ENCODE data around the gene TMEM187.

- TF ChIP-seq TEAD4 (IDR thresholded peaks at IDR 0.05) (no peak), EP300 (IDR thresholded peaks at IDR 0.05; ENCODE audit: borderline replicate concordance) (no peak), EGR1 (IDR thresholded peaks at IDR 0.05) (no peak), CREB1 (IDR thresholded peaks at IDR 0.05; ENCODE audit: low read depth) (no peak), NFIC (IDR thresholded peaks at IDR 0.05) (no peak), ZBTB7A (IDR thresholded peaks at IDR 0.05; ENCODE audit: low read depth) (no peak), YY1 (IDR thresholded peaks at IDR 0.05; ENCODE audit: low read depth) (no peak), REST (IDR thresholded peaks at IDR 0.05; ENCODE audit: low read depth) (no peak), RAD21 (IDR thresholded peaks at IDR 0.05; ENCODE audit: low read depth) (no peak)
Measured at GRCh38 chrX:153970357-153971123, 2.0 kb upstream of the TMEM187 start.
